Tibial artery (tissue), 4 donors: ENCODE data around the gene CSN3.
"Not testable (repeated sequence)": the region's sequence is repeated elsewhere in the genome, so short reads cannot be mapped to it uniquely, and the experiment has no call there.

Source experiments
- DNase-seq, 2 donors: peaks; one replicate each; pipeline ENCODE4 v3.0.0-alpha.2; 2019
- H3K27ac ChIP-seq, 2 donors: fragments of 200-600 bp; sonication (generic) in 1 of 2; 1 replicate in 1 of 2; 2 replicates in 1 of 2; pipeline ENCODE4 v1.5.1; 2018 to 2019; ENCODE audit warnings: mild to moderate bottlenecking in 1 of 2
- H3K27me3 ChIP-seq, 2 donors: fragments of 200-600 bp; sonication (generic) in 1 of 2; one replicate each; pipeline versions ENCODE4 v1.5.1 to v1.6.0; 2016 to 2019
- H3K36me3 ChIP-seq, 3 donors: fragments of 200-600 bp; sonication (generic) in 2 of 3; one replicate each; pipeline ENCODE4 v1.5.1; 2016 to 2019; ENCODE audit warnings: mild to moderate bottlenecking in 2 of 3
- H3K4me1 ChIP-seq, 4 donors: fragments of 200-600 bp; sonication (generic) in 2 of 4; 1 replicate in 3 of 4; 2 replicates in 1 of 4; pipeline ENCODE4 v1.5.1; 2016 to 2019
- H3K4me3 ChIP-seq, 2 donors: fragments of 200-600 bp; sonication (generic) in 1 of 2; 1 replicate in 1 of 2; 2 replicates in 1 of 2; pipeline ENCODE4 v1.5.1; 2018 to 2019; ENCODE audit warnings: mild to moderate bottlenecking in 2 of 2
- H3K9me3 ChIP-seq, 3 donors: fragments of 200-600 bp; sonication (generic) in 1 of 3; one replicate each; pipeline ENCODE4 v1.5.1; 2016 to 2019
- CTCF ChIP-seq, 2 experiments: fragments of 200-600 bp in 1 of 2; fragments of 450-650 bp in 1 of 2; IDR thresholded peaks; one replicate each; pipeline ENCODE4 v1.5.1; 2017 to 2019; ENCODE audit warnings: antibody characterized with exemption in 2 of 2, mild to moderate bottlenecking in 1 of 2, moderate library complexity in 1 of 2
- intact Hi-C: fragments of 100-400 bp; cut with DNase I; formaldehyde crosslinking; loops from one replicate; pipeline ENCODE4 v1.15.0; 2023; ENCODE audit warnings: low total_unique reads

The CSN3 gene

GRCh38 chr4:70221818-70222217, 20.6 kb upstream of the CSN3 start:
- H3K36me3 ChIP-seq, intact Hi-C loops, H3K4me1 ChIP-seq, H3K9me3 ChIP-seq, H3K27ac ChIP-seq, H3K4me3 ChIP-seq, DNase-seq, H3K27me3 ChIP-seq: not testable (repeated sequence)

GRCh38 chr4:70225824-70226223, 16.6 kb upstream of the CSN3 start, which contains the start of gene FDCSP:
TSS of gene FDCSP (plus strand) at chr4:70226124. CDS start at chr4:70231195, 5,071 bp downstream.
- Histone ChIP-seq H3K4me1 (no peaks in the 10 kb centered on the region), H3K9me3 (no peaks in the 10 kb centered on the region), H3K4me3 (no peak within 1 kb of the TSS), H3K36me3 (no peaks in the 10 kb centered on the region), H3K27me3 (no peaks in the 10 kb centered on the region), H3K27ac (no peak within 1 kb of the TSS)
- no peak for TF ChIP-seq CTCF (IDR thresholded peaks at IDR 0.05)
- intact Hi-C loops, result loop anchor here (5.0 kb wide), 1 partner anchor 169 kb away; no protein-coding TSS in a partner anchor
- DNase-seq, result no peak

GRCh38 chr4:70236125-70236524, 6.3 kb upstream of the CSN3 start:
- Histone ChIP-seq H3K9me3 (no peaks in the 10 kb centered on the region), H3K36me3 (no peaks in the 10 kb centered on the region), H3K27me3 (no peaks in the 10 kb centered on the region), H3K4me1 (no peaks in the 10 kb centered on the region), H3K4me3 (no peak overlapping the region), H3K27ac (no peak overlapping the region)
- TF ChIP-seq CTCF (IDR thresholded peaks at IDR 0.05), result no peak
- intact Hi-C loops, result no loop called here
- DNase-seq, result no peak

GRCh38 chr4:70239131-70239883, 3.1 kb upstream of the CSN3 start:
- no peak overlapping the region for H3K27ac ChIP-seq
- TF ChIP-seq CTCF (IDR thresholded peaks at IDR 0.05), result no peak
- no peak overlapping the region for H3K4me3 ChIP-seq
- intact Hi-C loops, result no loop called here
- H3K4me1 ChIP-seq, result no peaks in the 10 kb centered on the region
- no peaks in the 10 kb centered on the region for H3K27me3 ChIP-seq
- H3K36me3 ChIP-seq, result no peaks in the 10 kb centered on the region
- no peaks in the 10 kb centered on the region for H3K9me3 ChIP-seq
- no peak for DNase-seq

GRCh38 chr4:70239884-70240591, 2.4 kb upstream of the CSN3 start:
- no peak for DNase-seq
- Histone ChIP-seq H3K27me3 (no peaks in the 10 kb centered on the region), H3K27ac (no peak overlapping the region), H3K9me3 (no peaks in the 10 kb centered on the region), H3K4me3 (no peak overlapping the region), H3K36me3 (no peaks in the 10 kb centered on the region), H3K4me1 (no peaks in the 10 kb centered on the region)
- no peak for TF ChIP-seq CTCF (IDR thresholded peaks at IDR 0.05)
- intact Hi-C loops, result no loop called here

GRCh38 chr4:70243091-70243490, 694 bp downstream of the CSN3 start:
- H3K27ac ChIP-seq, result no peak overlapping the region
- no peak overlapping the region for H3K4me3 ChIP-seq
- H3K36me3 ChIP-seq, result no peaks in the 10 kb centered on the region
- DNase-seq, result no peak
- H3K9me3 ChIP-seq, result no peaks in the 10 kb centered on the region
- H3K27me3 ChIP-seq, result no peaks in the 10 kb centered on the region
- H3K4me1 ChIP-seq, result no peaks in the 10 kb centered on the region
- TF ChIP-seq CTCF (IDR thresholded peaks at IDR 0.05), result no peak
- intact Hi-C loops, result no loop called here
